Natural killer cell (primary cell): ENCODE measurements around the gene ENDOU. TPM values are rescaled to one million over a fixed set of nuclear protein-coding genes. Genes with fewer than 3 reads are reported as not detected.

Source experiments
- ATAC-seq, 3 donors: fragments of 150-1000 bp in 2 of 3; fragments of 200-7000 bp in 1 of 3; cut with Tn5 transposase; 1 replicate in 1 of 3; 2 replicates in 2 of 3; pipeline ENCODE4 v1.10.0; 2021; ENCODE audit warnings: mild to moderate bottlenecking in 2 of 3, moderate library complexity in 2 of 3
- DNase-seq, 2 donors: peaks; one replicate each; pipeline versions ENCODE4 v3.0.0 to v3.0.0-alpha.2; 2013 to 2021; ENCODE audit warnings: mixed read lengths in 1 of 2
- H3K27ac ChIP-seq: one replicate; pipeline ENCODE4 v1.5.1; 2013; ENCODE audit warnings: mild to moderate bottlenecking, low read length
- H3K27me3 ChIP-seq: one replicate; pipeline ENCODE4 v1.6.1; 2013; ENCODE audit warnings: low read length; ENCODE audit not compliant: control insufficient read depth, insufficient read depth
- H3K36me3 ChIP-seq: one replicate; pipeline ENCODE4 v1.6.1; 2013; ENCODE audit warnings: low read length; ENCODE audit not compliant: control insufficient read depth, insufficient read depth
- H3K4me1 ChIP-seq: one replicate; pipeline ENCODE4 v1.6.1; 2013; ENCODE audit warnings: low read length; ENCODE audit not compliant: control insufficient read depth, insufficient read depth
- H3K4me3 ChIP-seq: one replicate; pipeline ENCODE4 v1.5.1; 2013; ENCODE audit warnings: low read length
- H3K9me3 ChIP-seq: one replicate; pipeline ENCODE4 v1.6.1; 2013; ENCODE audit warnings: low read length; ENCODE audit not compliant: control insufficient read depth, insufficient read depth
- H3K27ac Mint-ChIP-seq, 2 donors: one replicate each; pipeline ENCODE4 v1.8.0; 2022; ENCODE audit warnings: mild to moderate bottlenecking in 2 of 2, mixed read lengths in 2 of 2, moderate library complexity in 1 of 2
- H3K27me3 Mint-ChIP-seq, 2 donors: one replicate each; pipeline ENCODE4 v1.8.0; 2022; ENCODE audit warnings: low read depth in 2 of 2, mixed read lengths in 2 of 2
- H3K36me3 Mint-ChIP-seq: one replicate; pipeline ENCODE4 v1.8.0; 2022; ENCODE audit warnings: mixed read lengths
- H3K4me1 Mint-ChIP-seq, 2 donors: one replicate each; pipeline ENCODE4 v1.8.0; 2022; ENCODE audit warnings: mixed read lengths in 2 of 2
- H3K4me3 Mint-ChIP-seq: one replicate; pipeline ENCODE4 v1.8.0; 2022; ENCODE audit warnings: mild to moderate bottlenecking, moderate library complexity, mixed read lengths
- H3K9me3 Mint-ChIP-seq, 2 donors: one replicate each; pipeline ENCODE4 v1.8.0; 2022; ENCODE audit warnings: mixed read lengths in 2 of 2
- CTCF ChIP-seq: fragments of 200-600 bp; IDR thresholded peaks from one replicate; pipeline ENCODE4 v1.8.0; 2022; ENCODE audit warnings: antibody characterized with exemption
- WGBS: methylation state at CpG from one replicate; pipeline ENCODE4 v1.1.7; 2013; ENCODE audit warnings: missing lambda C conversion rate; ENCODE audit not compliant: insufficient coverage; 5-methylcytosine and 5-hydroxymethylcytosine counted together
- intact Hi-C: fragments of 100-400 bp; cut with micrococcal nuclease; formaldehyde crosslinking; loops from one replicate; pipeline ENCODE4 v1.14.2; 2022
- total RNA-seq, 4 donors: library from RNA; stranded (reverse); fragments of 120-200 nt in 1 of 4; gene quantifications; one replicate each; pipeline versions ENCODE4 v1.2.3 to v1.2.4, GENCODE V29; 2013 to 2022

ENDOU gene
- total RNA-seq, 3 donors from 2014 or later (not counting 1 experiment from before 2014, with no cell fraction given), result 0.20 to 0.41 (median 0.24) TPM

GRCh38 chr12:47742253-47742825 lies 17.0 kb upstream of the ENDOU start:
- Histone ChIP-seq H3K4me1 (peaks cover 41% of the 10 kb centered on the region), H3K27ac (no peak overlapping the region), H3K9me3 (no peaks in the 10 kb centered on the region), H3K27me3 (peaks cover 6% of the 10 kb centered on the region), H3K36me3 (no peaks in the 10 kb centered on the region), H3K4me3 (no peak overlapping the region)
- intact Hi-C loops, result loop anchor here (1.0 to 2.0 kb wide), 3 partner anchors 16 to 95 kb away; partner anchors contain the start of gene RAPGEF3
- Mint-ChIP-seq H3K27ac (no peak overlapping the region), H3K9me3 (no peaks in the 10 kb centered on the region), H3K36me3 (no peaks in the 10 kb centered on the region), H3K4me1 (peaks cover 17 to 38% of the 10 kb centered on the region in 2 donors), H3K4me3 (no peak overlapping the region), H3K27me3 (peaks cover 18 to 19% of the 10 kb centered on the region in 2 donors)
- peak; percentile 98 for TF ChIP-seq CTCF
- ATAC-seq (peak; percentile 56 to 64 (median 57)), DNase-seq (peak; percentile 69 to 82)
- WGBS, result 71% methylated on average over 7 of the region's 7 CpGs

GRCh38 chr12:47741340-47741703 lies 16.0 kb upstream of the ENDOU start:
- H3K36me3 Mint-ChIP-seq, result no peaks in the 10 kb centered on the region
- H3K4me1 Mint-ChIP-seq, result peaks cover 17 to 38% of the 10 kb centered on the region in 2 donors
- Histone ChIP-seq H3K27me3 (peaks cover 6% of the 10 kb centered on the region), H3K4me1 (peaks cover 34% of the 10 kb centered on the region), H3K36me3 (no peaks in the 10 kb centered on the region), H3K4me3 (peak overlapping the region; percentile 5), H3K9me3 (no peaks in the 10 kb centered on the region), H3K27ac (no peak overlapping the region)
- ATAC-seq (peak; percentile 47 to 76 (median 71)), DNase-seq (peak; percentile 51 to 84)
- peak overlapping the region in 1 of 2 donors; percentile 54 for H3K27ac Mint-ChIP-seq
- TF ChIP-seq CTCF, result no peak
- 1% methylated on average over 4 of the region's 4 CpGs for WGBS
- no peaks in the 10 kb centered on the region for H3K9me3 Mint-ChIP-seq
- intact Hi-C loops, result no loop called here
- H3K27me3 Mint-ChIP-seq, result peaks cover 18 to 19% of the 10 kb centered on the region in 2 donors
- peak overlapping the region; percentile 49 for H3K4me3 Mint-ChIP-seq

GRCh38 chr12:47740606-47741339 lies 15.5 kb upstream of the ENDOU start:
- peaks cover 6% of the 10 kb centered on the region for H3K27me3 ChIP-seq
- WGBS, result 43% methylated on average over 21 of the region's 21 CpGs
- no peaks in the 10 kb centered on the region for H3K36me3 ChIP-seq
- Mint-ChIP-seq H3K9me3 (no peaks in the 10 kb centered on the region), H3K36me3 (no peaks in the 10 kb centered on the region), H3K4me1 (peaks cover 17 to 38% of the 10 kb centered on the region in 2 donors), H3K4me3 (peak overlapping the region; percentile 49), H3K27me3 (peaks cover 18 to 19% of the 10 kb centered on the region in 2 donors), H3K27ac (peak overlapping the region in 1 of 2 donors; percentile 54)
- ATAC-seq (peak in 2 of 3 donors; percentile 21 to 29), DNase-seq (peak in 1 of 2 donors; percentile 25)
- H3K4me3 ChIP-seq, result peak overlapping the region; percentile 5
- H3K4me1 ChIP-seq, result peaks cover 33% of the 10 kb centered on the region
- peak overlapping the region; percentile 51 for H3K27ac ChIP-seq
- intact Hi-C loops, result no loop called here
- TF ChIP-seq CTCF, result no peak
- H3K9me3 ChIP-seq, result no peaks in the 10 kb centered on the region
